OCI-LY1 (cell line): ENCODE results near the gene CLDN19.

ENCODE experiments used
- CTCF ChIP-seq: fragments of 200-600 bp; sonication (generic), shearing (Covaris generic); IDR thresholded peaks from 2 replicates; pipeline ENCODE4 v1.5.1; 2017; ENCODE audit warnings: mild to moderate bottlenecking, antibody characterized with exemption, low read length, moderate library complexity, mixed read lengths
- EZH2 ChIP-seq: fragments of 200-600 bp; sonication (generic), shearing (Covaris generic); IDR thresholded peaks from 2 replicates; pipeline ENCODE4 v1.8.0; 2017; ENCODE audit warnings: borderline replicate concordance, mixed run types, mild to moderate bottlenecking, antibody characterized with exemption, low read length, moderate library complexity, mixed read lengths

GRCh38 chr1:42698081-42698813 is 41.8 kb downstream of the CLDN19 start:
- TF ChIP-seq CTCF (no peak), EZH2 (no peak)
